Dedifferentiated amniotic fluid mesenchymal stem cell (primary cell): ENCODE measurements around the gene HAUS5.

Source experiments
- DNase-seq: peaks from one replicate; pipeline ENCODE4 v3.0.0-alpha.2; 2016; ENCODE audit errors: extremely low spot score

Gene HAUS5

GRCh38 chr19:35608251-35608650, 4.3 kb upstream of the HAUS5 start:
- no peak for DNase-seq

GRCh38 chr19:35609851-35610353, 2.6 kb upstream of the HAUS5 start:
- no peak for DNase-seq

- DNase-seq = no peak
Observed at GRCh38 chr19:35612224-35612558, 344 bp upstream of the HAUS5 start.

- DNase-seq = no peak
Observed at GRCh38 chr19:35613574-35613973, 1.0 kb downstream of the HAUS5 start.

- DNase-seq = no peak
Observed at GRCh38 chr19:35615036-35615435, 2.5 kb downstream of the HAUS5 start.

GRCh38 chr19:35618857-35619256, 6.3 kb downstream of the HAUS5 start:
- no peak for DNase-seq

GRCh38 chr19:35619290-35619923, 6.9 kb downstream of the HAUS5 start:
- no peak for DNase-seq

- DNase-seq = no peak
Observed at GRCh38 chr19:35620001-35620400, 7.5 kb downstream of the HAUS5 start.

- DNase-seq = no peak
Observed at GRCh38 chr19:35621708-35622107, 9.2 kb downstream of the HAUS5 start.

- no peak for DNase-seq
Observed at GRCh38 chr19:35622750-35623149, 10.2 kb downstream of the HAUS5 start.

- no peak for DNase-seq
Observed at GRCh38 chr19:35623327-35624010, 10.9 kb downstream of the HAUS5 start.

GRCh38 chr19:35628264-35628564, 15.7 kb downstream of the HAUS5 start:
- DNase-seq = no peak

GRCh38 chr19:35628565-35629331, 16.2 kb downstream of the HAUS5 start, which contains the start of gene RBM42:
Gene RBM42 (plus strand): TSS chr19:35629036. CDS start chr19:35629154, 118 bp downstream.
- DNase-seq = peak; percentile 98

- no peak for DNase-seq
Observed at GRCh38 chr19:35629332-35629633, 16.7 kb downstream of the HAUS5 start.

GRCh38 chr19:35633727-35634440, 21.3 kb downstream of the HAUS5 start:
- DNase-seq = no peak

- no peak for DNase-seq
Observed at GRCh38 chr19:35636651-35637050, 24.1 kb downstream of the HAUS5 start.

GRCh38 chr19:35637165-35637564, 24.6 kb downstream of the HAUS5 start:
- DNase-seq = no peak

- DNase-seq = no peak
Observed at GRCh38 chr19:35639321-35639639, 26.7 kb downstream of the HAUS5 start.

- DNase-seq = no peak
Observed at GRCh38 chr19:35639863-35640262, 27.3 kb downstream of the HAUS5 start.

- DNase-seq = no peak
Observed at GRCh38 chr19:35641515-35642151, 29.1 kb downstream of the HAUS5 start, which contains the start of gene ETV2. Gene ETV2 (plus strand): TSS chr19:35641745. CDS start chr19:35642461, 716 bp downstream.

GRCh38 chr19:35642312-35642711, 29.8 kb downstream of the HAUS5 start:
- DNase-seq = no peak

- DNase-seq = no peak
Observed at GRCh38 chr19:35642798-35643254, 30.3 kb downstream of the HAUS5 start.
